ENCODE measurements around the gene PLCD1.

Gene PLCD1

DNA sequence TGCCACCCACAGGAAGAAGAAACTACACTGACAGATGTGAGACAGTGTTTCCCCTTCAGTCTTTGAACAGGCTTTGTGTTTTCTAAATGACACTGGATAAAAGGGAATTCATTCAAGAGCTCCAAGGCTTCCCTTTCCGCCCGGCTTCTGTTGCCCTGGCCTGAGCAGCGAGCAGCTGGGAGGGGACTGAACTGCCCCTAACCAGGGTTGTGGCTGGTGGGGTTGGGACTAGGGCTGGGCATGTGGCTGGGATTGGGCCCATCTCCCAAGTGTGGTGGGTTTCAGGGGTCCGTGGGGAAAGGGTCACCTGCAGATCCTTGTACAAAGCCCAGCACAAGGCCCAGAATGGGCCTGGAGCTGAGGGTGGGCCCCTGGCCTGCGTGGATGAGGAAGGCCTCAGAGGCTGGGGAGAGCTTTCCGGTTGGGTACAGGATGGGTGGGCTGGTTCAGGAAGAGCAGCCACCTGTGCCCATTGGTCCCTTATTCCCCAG lies 28.4 kb downstream of the PLCD1 start:
- no peak overlapping the region for H3K4me3 ChIP-seq (ENCODE audit: low read depth, low read length)
- in situ Hi-C loops (cut with HindIII; ENCODE audit: low sequenced_read_pairs) = no loop called here
- TF ChIP-seq, protein P1, sequence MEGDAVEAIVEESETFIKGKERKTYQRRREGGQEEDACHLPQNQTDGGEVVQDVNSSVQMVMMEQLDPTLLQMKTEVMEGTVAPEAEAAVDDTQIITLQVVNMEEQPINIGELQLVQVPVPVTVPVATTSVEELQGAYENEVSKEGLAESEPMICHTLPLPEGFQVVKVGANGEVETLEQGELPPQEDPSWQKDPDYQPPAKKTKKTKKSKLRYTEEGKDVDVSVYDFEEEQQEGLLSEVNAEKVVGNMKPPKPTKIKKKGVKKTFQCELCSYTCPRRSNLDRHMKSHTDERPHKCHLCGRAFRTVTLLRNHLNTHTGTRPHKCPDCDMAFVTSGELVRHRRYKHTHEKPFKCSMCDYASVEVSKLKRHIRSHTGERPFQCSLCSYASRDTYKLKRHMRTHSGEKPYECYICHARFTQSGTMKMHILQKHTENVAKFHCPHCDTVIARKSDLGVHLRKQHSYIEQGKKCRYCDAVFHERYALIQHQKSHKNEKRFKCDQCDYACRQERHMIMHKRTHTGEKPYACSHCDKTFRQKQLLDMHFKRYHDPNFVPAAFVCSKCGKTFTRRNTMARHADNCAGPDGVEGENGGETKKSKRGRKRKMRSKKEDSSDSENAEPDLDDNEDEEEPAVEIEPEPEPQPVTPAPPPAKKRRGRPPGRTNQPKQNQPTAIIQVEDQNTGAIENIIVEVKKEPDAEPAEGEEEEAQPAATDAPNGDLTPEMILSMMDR (IDR thresholded peaks at IDR 0.05; ENCODE audit: low read depth, low read length) = no peak
- DNase-seq (ENCODE audit: low read depth, low spot score) = no peak

DNA sequence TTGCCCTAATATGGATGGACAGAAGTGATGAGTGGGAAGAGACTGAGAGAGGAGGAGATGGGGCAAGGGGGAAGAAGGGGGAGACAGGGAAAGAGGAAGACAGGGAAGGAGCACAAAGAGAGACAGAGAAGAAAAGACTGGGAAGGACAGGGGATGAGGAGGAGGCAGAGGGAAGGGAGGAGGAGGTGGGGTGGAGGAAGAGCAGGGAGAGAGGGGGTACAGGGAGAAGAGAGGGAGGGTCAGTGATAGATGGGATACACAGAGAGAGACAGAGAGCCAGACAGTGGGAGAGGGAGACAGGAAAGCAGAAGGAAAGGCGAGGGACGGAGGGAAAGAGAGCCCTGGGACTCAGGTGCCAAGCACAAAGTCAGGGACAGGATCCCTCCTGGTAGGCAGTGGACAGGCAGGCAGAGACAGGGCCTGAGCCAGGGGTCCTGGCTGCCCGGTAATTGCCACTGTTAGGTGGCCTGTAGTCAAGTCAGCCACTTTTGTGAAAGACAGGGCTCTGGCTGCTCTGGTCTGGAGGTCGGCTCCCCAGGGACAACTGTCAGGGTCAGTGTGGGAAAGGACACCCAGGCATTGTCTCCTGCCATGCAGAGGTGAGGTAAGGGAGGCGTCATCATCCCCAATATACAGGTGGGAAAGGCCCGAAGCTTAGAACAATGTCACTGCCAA lies 29.1 kb downstream of the PLCD1 start:
- in situ Hi-C loops (cut with HindIII; ENCODE audit: low sequenced_read_pairs) = no loop called here
- DNase-seq (ENCODE audit: low read depth, low spot score) = no peak
- TF ChIP-seq, protein P1 (IDR thresholded peaks at IDR 0.05; ENCODE audit: low read depth, low read length) = no peak
- H3K4me3 ChIP-seq (ENCODE audit: low read depth, low read length) = no peak overlapping the region

DNA sequence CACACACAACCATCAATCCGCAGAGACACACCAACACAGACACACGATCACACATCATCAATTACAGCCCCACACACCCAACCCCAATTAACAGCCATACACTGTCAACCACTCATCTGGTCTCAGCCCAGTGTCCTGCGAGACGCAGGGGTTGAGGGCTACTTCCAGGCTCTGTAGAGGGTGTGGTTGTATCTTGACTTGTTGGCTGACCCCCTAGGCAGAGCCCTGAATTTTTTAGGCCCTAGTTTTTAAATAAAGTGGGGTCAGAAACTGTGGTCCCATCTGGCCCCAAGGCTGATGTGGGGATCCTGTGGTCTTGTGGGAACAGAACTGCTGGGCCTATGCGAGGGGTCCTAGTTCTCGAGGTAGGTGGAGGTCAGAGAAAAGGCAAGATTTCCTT lies 29.6 kb downstream of the PLCD1 start:
- no peak for DNase-seq (ENCODE audit: low read depth, low spot score)
- no peak overlapping the region for H3K4me3 ChIP-seq (ENCODE audit: low read depth, low read length)
- in situ Hi-C loops (cut with HindIII; ENCODE audit: low sequenced_read_pairs) = no loop called here
- TF ChIP-seq, protein P1 (IDR thresholded peaks at IDR 0.05; ENCODE audit: low read depth, low read length) = no peak

DNA sequence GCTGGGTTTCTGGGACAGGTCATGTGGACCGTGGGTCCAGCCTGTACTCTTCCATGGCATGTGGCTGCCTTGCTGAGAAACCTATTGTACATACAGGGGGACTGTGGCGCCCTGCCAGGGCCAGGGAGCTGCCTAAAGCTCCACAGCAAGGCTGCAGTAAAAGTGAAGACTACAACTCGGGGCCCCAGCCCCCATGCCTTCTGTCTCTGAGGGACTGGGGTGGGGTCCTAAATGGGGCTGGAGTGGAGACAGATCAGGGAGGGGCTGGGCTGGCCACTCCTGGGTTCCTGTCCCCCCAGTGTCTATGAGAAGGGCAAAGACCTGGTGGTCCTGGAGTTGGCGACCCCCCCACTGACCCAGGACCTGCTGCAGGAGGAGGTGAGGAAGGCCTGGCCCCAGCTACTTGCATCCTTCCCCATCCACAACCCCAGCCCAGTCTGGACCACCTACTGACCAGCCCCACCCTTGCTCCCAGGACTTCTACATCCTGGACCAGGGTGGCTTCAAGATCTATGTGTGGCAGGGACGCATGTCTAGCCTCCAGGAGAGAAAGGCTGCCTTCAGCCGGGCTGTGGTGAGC lies 31.6 kb downstream of the PLCD1 start:
- TF ChIP-seq, protein P1 (IDR thresholded peaks at IDR 0.05; ENCODE audit: low read depth, low read length) = no peak
- DNase-seq (ENCODE audit: low read depth, low spot score) = no peak
- no peak overlapping the region for H3K4me3 ChIP-seq (ENCODE audit: low read depth, low read length)
- in situ Hi-C loops (cut with HindIII; ENCODE audit: low sequenced_read_pairs) = no loop called here

DNA sequence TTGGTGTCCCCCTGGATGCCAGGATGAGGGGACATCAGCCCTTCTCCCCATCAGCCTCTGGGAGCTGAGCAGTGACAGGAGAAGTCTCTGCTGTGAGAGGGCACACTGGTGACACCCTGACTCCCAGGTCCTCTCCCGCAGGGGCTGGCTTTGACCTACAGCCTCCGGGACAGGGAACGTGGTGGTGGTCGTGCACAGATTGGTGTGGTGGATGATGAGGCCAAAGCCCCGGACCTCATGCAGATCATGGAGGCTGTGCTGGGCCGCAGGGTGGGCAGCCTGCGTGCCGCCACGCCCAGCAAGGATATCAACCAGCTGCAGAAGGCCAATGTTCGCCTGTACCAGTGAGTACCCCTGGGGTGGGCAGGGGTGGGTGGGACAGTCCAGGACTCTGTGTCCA lies 32.1 kb downstream of the PLCD1 start:
- TF ChIP-seq, protein P1 (IDR thresholded peaks at IDR 0.05; ENCODE audit: low read depth, low read length) = no peak
- in situ Hi-C loops (cut with HindIII; ENCODE audit: low sequenced_read_pairs) = no loop called here
- no peak overlapping the region for H3K4me3 ChIP-seq (ENCODE audit: low read depth, low read length)
- DNase-seq (ENCODE audit: low read depth, low spot score) = no peak

DNA sequence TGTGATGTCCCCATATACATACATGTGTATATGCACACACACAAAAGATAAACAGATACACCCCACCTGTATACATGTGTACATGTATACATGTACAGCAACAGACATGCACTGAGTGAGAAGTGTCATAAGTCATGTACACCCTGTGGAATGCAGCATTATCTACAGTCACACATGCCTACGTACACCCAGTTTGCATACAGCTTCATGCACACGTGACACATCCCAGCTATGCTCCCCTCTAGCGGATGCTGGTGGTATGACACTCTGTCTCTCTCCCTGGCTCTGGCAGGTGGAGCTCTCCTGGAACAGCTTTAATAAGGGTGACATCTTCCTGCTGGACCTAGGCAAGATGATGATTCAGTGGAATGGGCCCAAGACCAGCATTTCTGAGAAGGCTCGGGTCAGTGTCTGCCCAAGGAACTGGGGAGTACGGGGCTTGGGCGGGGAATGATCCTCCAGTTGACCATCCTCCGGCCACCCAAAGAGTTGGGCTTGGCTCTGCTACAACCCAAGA lies 32.6 kb downstream of the PLCD1 start:
- in situ Hi-C loops (cut with HindIII; ENCODE audit: low sequenced_read_pairs) = no loop called here
- DNase-seq (ENCODE audit: low read depth, low spot score) = peak; percentile 70
- no peak overlapping the region for H3K4me3 ChIP-seq (ENCODE audit: low read depth, low read length)
- TF ChIP-seq, protein P1 (IDR thresholded peaks at IDR 0.05; ENCODE audit: low read depth, low read length) = peak; percentile 92
